Gastroesophageal sphincter (tissue), 3 donors: Measurements from ENCODE around the gene CEBPB.

Source experiments
- CTCF ChIP-seq, 4 experiments: fragments of 200-600 bp in 2 of 4; fragments of 450-650 bp in 2 of 4; sonication (generic) in 1 of 4; IDR thresholded peaks; one replicate each; pipeline ENCODE4 v1.5.1; 2017 to 2019; ENCODE audit warnings: antibody characterized with exemption in 4 of 4, mild to moderate bottlenecking in 2 of 4, moderate library complexity in 2 of 4
- EP300 ChIP-seq: sonication (generic); formaldehyde crosslinking; IDR thresholded peaks from one replicate; pipeline ENCODE4 v1.6.1; 2017; ENCODE audit warnings: antibody characterized with exemption, mild to moderate bottlenecking
- POLR2A ChIP-seq, 2 donors: fragments of 450-650 bp; IDR thresholded peaks; one replicate each; pipeline ENCODE4 v1.6.1; 2017; ENCODE audit warnings: antibody characterized with exemption in 2 of 2, mild to moderate bottlenecking in 2 of 2, moderate library complexity in 1 of 2
- POLR2AphosphoS5 ChIP-seq: sonication (generic); formaldehyde crosslinking; IDR thresholded peaks from one replicate; pipeline ENCODE4 v1.6.1; 2017; ENCODE audit warnings: antibody characterized with exemption

GRCh38 chr20:50210066-50210619 lies 19.5 kb downstream of the CEBPB start:
- TF ChIP-seq CTCF (IDR thresholded peaks at IDR 0.05) (no peak), POLR2A (IDR thresholded peaks at IDR 0.05) (no peak), EP300 (no peak), POLR2AphosphoS5 (no peak)
